ENCODE measurements around the gene FAM43A. TPM values are rescaled to one million over a fixed set of nuclear protein-coding genes. Genes with fewer than 3 reads are reported as not detected.

The FAM43A gene
- total and polyA plus RNA-seq, 2 donors = 22.4 to 28.5 TPM

DNA sequence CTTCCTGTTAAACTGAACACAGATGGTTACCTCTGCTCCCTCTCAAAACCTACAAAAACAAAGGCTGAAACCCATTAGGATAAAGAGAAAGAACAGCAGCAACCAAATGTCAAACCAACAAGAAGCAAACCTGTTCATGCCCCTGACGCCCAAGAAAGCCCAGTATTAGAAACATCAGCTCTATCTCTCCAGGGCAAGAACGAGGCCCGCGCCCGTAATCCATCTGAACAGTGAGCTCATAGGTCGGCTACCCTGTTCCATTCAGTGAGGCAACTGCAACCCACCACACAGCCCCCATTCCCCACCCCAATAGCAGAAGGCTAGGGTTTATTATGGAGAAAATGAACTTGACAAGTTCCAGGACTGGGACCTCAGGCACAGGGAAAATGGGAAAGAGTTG is 23.7 kb upstream of the FAM43A start:
- WGBS = 53% methylated on average over 6 of the region's 6 CpGs

DNA sequence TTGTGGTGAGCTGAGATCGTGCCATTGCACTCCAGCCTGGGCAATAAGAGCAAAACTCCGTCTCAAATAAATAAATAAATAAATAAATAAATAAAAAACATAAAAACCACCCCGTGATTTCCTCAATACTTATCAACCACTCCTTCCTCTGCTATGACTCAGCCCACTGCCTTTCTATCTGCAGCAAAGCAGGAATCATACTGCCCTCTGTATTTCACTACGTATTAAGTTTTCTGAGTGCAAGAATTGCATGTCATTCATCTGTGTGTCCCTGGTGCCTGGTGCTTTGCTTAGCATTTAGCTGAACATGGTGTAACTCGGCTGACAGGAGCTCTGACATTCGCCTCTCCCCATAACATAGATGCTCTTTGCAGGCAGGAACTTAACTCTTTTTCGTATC is 20.8 kb upstream of the FAM43A start:
- no peak overlapping the region for H3K27ac ChIP-seq (ENCODE audit: low read depth)
- DNase-seq (ENCODE audit: extremely low spot score) = no peak
- H3K36me3 ChIP-seq (ENCODE audit: insufficient read depth) = peaks cover 4% of the 10 kb centered on the region
- no peaks in the 10 kb centered on the region for H3K4me1 ChIP-seq (ENCODE audit: insufficient read depth)
- 94% methylated on average over 7 of the region's 7 CpGs for WGBS
- H3K4me3 ChIP-seq (ENCODE audit: low read depth, low read length) = no peak overlapping the region

More for the DNA sequence above, 23.7 kb upstream of the FAM43A start:
- no peak for DNase-seq (ENCODE audit: extremely low spot score)
- no peaks in the 10 kb centered on the region for H3K4me1 ChIP-seq (ENCODE audit: insufficient read depth)
- H3K27ac ChIP-seq (ENCODE audit: low read depth) = no peak overlapping the region
- H3K4me3 ChIP-seq (ENCODE audit: low read depth, low read length) = no peak overlapping the region
- H3K36me3 ChIP-seq (ENCODE audit: insufficient read depth) = peaks cover 3% of the 10 kb centered on the region

DNA sequence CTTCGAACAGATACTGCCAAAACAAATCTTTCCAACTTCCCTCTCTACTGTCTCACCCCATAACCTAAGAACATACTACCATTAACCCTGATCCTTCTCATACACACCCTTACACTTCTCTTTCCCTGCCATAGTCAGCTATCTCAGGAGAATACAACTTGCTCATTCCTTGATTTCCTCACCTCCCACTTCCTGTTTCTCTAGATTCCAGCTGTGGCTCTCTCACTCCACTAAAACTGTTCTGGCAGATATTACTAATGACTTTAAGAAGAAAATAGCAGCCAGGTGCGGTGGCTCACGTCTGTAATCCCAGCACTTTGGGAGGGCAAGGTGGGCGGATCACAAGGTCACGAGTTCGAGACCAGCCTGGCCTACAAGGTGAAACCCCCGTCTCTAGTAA is 18.3 kb upstream of the FAM43A start:
- H3K36me3 ChIP-seq (ENCODE audit: insufficient read depth) = peaks cover 4% of the 10 kb centered on the region
- no peaks in the 10 kb centered on the region for H3K4me1 ChIP-seq (ENCODE audit: insufficient read depth)
- no peak overlapping the region for H3K4me3 ChIP-seq (ENCODE audit: low read depth, low read length)
- DNase-seq (ENCODE audit: extremely low spot score) = no peak
- H3K27ac ChIP-seq (ENCODE audit: low read depth) = no peak overlapping the region
- 91% methylated on average over 7 of the region's 7 CpGs for WGBS

DNA sequence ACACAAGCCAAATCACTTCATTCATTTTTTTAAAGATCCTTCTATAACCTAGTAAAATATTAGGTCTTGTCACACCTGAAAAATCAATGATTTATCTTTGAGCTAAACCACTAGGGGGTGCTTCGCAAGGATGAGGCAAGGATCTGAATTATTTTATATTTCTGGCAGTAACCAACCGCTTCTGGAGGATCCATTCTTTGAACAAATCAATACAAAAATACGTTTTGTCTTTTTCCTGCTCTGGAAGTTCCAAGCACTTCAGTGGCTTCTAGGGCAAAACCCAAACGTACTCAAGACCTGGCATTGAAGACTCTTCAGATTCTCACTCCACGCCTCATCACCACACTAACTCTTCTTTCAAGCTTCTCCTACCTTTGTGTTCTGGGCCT is 14.2 kb upstream of the FAM43A start:
- Histone ChIP-seq H3K4me3 (ENCODE audit: low read depth, low read length) (peak overlapping the region; percentile 74), H3K27ac (ENCODE audit: low read depth) (peak overlapping the region; percentile 44), H3K4me1 (ENCODE audit: insufficient read depth) (no peaks in the 10 kb centered on the region), H3K36me3 (ENCODE audit: insufficient read depth) (peaks cover 4% of the 10 kb centered on the region)
- no peak for DNase-seq (ENCODE audit: extremely low spot score)
- 0% methylated on average over 5 of the region's 5 CpGs for WGBS

DNA sequence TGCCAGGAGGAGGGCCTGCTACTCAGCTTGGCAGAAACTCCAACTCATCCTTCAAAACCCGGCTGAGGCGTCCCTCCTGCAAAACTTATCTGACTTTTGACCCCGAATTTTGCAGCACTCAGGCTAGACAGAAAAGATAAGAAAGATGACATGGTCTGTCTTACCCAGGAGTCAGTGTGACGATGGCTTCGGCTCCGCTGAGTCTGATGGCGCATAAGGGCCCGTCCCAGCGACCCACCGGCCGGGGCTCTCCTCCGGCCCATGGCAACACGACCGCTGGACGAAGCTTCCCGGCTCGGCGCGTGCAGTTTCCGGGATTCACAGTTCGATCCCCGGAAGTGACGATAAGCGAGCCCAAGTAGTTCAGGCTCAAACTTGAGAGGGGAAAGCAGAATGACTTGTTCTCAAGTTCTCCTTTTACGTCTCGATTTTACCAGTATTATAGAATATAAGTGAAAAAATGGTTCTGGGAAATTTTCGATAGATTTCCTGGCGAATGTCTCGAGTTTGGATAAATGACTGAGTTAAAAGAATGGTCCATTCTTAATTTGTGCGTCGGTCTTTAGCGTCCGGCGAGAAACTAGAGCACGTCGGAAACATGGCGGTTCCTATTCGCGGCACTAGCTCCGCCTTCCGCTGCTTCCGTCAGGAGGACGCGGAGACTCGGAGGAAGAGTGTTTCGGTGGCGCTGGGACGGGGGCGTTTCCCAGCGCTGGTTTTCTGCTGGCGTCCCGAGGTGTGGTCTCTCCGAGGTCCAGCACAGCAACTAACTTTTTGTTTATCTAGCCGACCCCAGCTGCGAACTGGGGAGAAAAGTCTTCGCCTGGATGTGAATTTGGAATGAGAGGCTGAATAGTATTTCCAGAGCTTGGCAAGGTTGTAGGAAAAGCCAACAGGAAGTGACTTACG is 13.5 kb upstream of the FAM43A start, which contains the start of gene LSG1:
TSS of gene LSG1 (minus strand) at position 292 of the 909 bp plus-strand sequence. CDS start at position 263, 29 bp downstream.
- WGBS = under 1% methylated on average over 57 of the region's 57 CpGs
- peak within 1 kb of the TSS; percentile 65 for H3K27ac ChIP-seq (ENCODE audit: low read depth)
- peak within 1 kb of the TSS; percentile 74 for H3K4me3 ChIP-seq (ENCODE audit: low read depth, low read length)
- peak; percentile 95 for DNase-seq (ENCODE audit: extremely low spot score)
- peaks cover 4% of the 10 kb centered on the region for H3K36me3 ChIP-seq (ENCODE audit: insufficient read depth)
- H3K4me1 ChIP-seq (ENCODE audit: insufficient read depth) = no peaks in the 10 kb centered on the region

DNA sequence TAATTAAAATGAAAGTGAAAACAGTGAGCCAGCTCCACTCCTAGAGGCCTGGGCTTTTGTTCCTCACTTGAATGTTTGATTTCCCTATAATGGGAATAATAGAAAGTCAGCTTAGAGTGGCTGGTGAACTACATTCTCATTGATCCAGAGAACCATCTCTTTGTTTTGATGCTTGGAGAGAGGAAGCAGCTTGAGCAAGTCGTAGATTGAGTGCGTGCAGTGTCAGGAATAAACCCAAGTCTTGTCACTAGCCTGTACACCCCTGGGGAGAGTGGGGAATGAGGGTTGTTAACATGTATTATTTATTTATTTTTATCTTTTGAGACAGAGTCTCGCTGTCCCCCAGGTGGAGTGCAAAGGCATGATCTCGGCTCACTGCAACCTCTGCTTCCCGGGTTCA is 12.8 kb upstream of the FAM43A start:
- Histone ChIP-seq H3K4me3 (ENCODE audit: low read depth, low read length) (peak overlapping the region; percentile 74), H3K4me1 (ENCODE audit: insufficient read depth) (no peaks in the 10 kb centered on the region), H3K36me3 (ENCODE audit: insufficient read depth) (peaks cover 4% of the 10 kb centered on the region), H3K27ac (ENCODE audit: low read depth) (no peak overlapping the region)
- WGBS = 39% methylated on average over 5 of the region's 5 CpGs
- no peak for DNase-seq (ENCODE audit: extremely low spot score)

DNA sequence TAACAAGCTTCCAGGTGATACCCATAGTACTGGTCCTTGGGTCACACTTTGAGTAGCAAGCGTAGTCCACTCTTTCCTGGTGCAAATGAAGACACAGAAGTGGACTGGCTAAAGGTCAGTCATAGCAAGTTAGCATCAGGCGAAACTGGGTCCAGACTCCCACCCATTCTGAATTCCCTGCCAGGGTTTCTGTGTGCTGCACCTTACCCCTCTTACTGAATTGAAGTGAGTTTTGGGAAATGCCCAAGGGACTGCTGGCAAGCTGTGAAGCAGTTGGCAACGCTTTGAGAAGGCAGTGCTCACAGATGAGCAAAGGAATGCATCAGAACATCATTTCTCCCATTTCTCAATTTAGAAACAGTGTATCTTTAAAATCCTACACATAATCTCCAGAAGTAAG is 11.9 kb upstream of the FAM43A start:
- 76% methylated on average over 3 of the region's 3 CpGs for WGBS

DNA sequence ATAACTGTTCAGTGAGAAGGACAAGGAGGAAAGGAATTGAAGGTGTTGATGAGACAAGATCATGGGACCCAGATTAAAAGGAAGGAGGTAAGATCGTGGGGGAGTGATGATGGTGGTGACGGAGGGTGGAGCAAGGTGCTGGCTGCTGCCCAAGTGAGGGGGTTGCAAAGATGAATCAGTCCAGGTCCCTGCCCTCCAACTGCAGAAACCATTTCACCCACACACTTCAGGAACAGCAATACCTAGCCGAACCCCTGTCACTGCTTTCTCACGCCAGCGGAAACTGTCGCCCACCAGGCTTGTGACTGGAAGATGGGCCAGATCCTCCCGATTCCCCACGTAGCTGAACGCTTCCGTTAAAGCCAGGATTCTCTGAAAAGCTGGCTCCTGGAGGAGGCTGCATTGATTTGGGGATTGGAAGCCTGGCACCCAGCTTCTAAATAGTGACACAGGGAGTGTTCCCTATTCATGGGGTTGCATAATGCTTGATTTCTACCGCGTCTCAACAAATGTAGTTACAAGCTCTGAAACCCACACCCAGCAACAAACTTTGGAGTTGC is 10.5 kb upstream of the FAM43A start:
- 53% methylated on average over 12 of the region's 12 CpGs for WGBS
- no peak overlapping the region for H3K27ac ChIP-seq (ENCODE audit: low read depth)

More for the DNA sequence above, 11.9 kb upstream of the FAM43A start:
- Histone ChIP-seq H3K27ac (ENCODE audit: low read depth) (no peak overlapping the region), H3K36me3 (ENCODE audit: insufficient read depth) (peaks cover 4% of the 10 kb centered on the region), H3K4me3 (ENCODE audit: low read depth, low read length) (no peak overlapping the region), H3K4me1 (ENCODE audit: insufficient read depth) (no peaks in the 10 kb centered on the region)
- no peak for DNase-seq (ENCODE audit: extremely low spot score)

DNA sequence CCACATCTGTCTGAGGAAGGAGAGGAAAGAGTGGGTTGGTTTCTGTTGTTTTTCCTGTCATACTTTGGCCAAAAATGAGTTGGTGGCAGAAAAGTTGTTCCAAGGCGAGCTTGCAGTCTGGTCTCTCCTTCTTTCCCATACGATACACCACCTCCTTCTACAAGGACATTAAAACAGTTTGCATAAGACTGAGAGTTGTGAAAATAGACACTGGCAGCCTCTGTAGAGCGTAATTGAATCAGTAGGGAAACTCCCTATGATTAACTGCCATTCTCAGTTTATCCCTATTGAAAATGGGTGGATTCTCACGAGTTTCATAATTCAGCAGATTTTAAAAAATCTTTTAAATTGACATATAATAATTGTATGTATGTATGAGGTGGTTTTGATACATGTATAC is 10.0 kb upstream of the FAM43A start:
- no peaks in the 10 kb centered on the region for H3K4me1 ChIP-seq (ENCODE audit: insufficient read depth)
- WGBS = 62% methylated on average over 4 of the region's 4 CpGs
- H3K4me3 ChIP-seq (ENCODE audit: low read depth, low read length) = no peak overlapping the region
- no peak overlapping the region for H3K27ac ChIP-seq (ENCODE audit: low read depth)
- no peak for DNase-seq (ENCODE audit: extremely low spot score)
- H3K36me3 ChIP-seq (ENCODE audit: insufficient read depth) = no peaks in the 10 kb centered on the region

More for the DNA sequence above, 10.5 kb upstream of the FAM43A start:
- H3K4me1 ChIP-seq (ENCODE audit: insufficient read depth) = no peaks in the 10 kb centered on the region
- H3K36me3 ChIP-seq (ENCODE audit: insufficient read depth) = no peaks in the 10 kb centered on the region
- DNase-seq (ENCODE audit: extremely low spot score) = no peak
- H3K4me3 ChIP-seq (ENCODE audit: low read depth, low read length) = no peak overlapping the region

DNA sequence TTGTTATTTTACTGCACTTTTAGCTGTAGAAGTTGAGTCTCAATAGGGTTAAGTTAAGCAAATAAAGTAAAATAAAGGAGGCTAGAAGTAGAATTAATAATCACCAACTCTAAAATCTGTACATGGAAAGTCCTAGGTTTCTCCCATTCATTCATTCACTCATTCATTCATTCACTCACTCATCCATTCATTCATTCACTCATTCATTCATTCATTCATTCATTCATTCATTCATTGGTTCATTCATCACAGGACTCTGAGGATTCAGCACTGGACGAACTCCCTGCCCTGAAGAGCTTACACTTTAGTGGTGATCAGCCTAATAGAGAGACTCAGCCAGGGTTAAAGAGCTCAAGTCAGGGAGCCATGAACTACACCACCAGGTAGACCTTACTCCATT is 9.2 kb upstream of the FAM43A start:
- no peak overlapping the region for H3K27ac ChIP-seq (ENCODE audit: low read depth)
- no peaks in the 10 kb centered on the region for H3K4me1 ChIP-seq (ENCODE audit: insufficient read depth)
- 72% methylated on average over 1 of the region's 1 CpG for WGBS
- no peak overlapping the region for H3K4me3 ChIP-seq (ENCODE audit: low read depth, low read length)
- no peak for DNase-seq (ENCODE audit: extremely low spot score)
- no peaks in the 10 kb centered on the region for H3K36me3 ChIP-seq (ENCODE audit: insufficient read depth)

DNA sequence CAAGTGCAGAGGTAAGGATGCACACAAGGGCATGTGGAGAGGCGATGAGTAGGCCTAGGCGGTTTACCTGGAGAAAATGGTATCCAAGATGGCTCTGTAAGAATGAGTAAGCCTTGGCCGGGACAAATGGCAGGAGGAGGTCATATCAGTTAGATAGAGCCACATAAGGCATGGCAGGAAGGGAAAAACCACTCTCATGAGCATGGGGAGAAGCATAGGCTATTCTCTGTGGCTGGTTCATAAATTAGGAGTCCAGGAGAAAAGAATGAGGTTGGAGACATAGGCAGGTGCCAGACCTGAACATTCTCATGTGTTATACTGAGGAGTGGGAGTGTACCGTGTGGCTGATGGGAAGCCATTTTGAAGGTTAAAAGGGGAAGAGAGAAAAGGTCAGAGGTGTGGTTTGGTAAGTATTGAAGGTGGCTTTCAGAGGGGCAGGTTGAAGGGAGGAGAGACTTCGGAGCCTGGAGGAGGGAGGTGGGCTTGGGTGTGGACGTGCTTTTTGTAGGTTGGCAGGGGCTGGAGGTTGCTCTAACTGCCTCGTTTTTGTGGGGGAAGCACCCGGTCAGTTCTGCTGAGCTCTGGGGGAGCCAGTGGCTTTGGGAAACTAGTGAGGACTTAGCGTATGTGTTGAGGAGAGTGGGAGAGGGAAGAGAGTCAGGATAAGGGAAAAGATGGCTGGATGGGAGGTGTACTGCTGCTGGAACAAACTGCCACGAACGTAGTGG is 4.6 kb upstream of the FAM43A start:
- Histone ChIP-seq H3K4me3 (ENCODE audit: low read depth, low read length) (no peak overlapping the region), H3K4me1 (ENCODE audit: insufficient read depth) (no peaks in the 10 kb centered on the region), H3K36me3 (ENCODE audit: insufficient read depth) (no peaks in the 10 kb centered on the region), H3K27ac (ENCODE audit: low read depth) (no peak overlapping the region)
- no peak for DNase-seq (ENCODE audit: extremely low spot score)
- 80% methylated on average over 11 of the region's 11 CpGs for whole genome bisulfite sequencing

DNA sequence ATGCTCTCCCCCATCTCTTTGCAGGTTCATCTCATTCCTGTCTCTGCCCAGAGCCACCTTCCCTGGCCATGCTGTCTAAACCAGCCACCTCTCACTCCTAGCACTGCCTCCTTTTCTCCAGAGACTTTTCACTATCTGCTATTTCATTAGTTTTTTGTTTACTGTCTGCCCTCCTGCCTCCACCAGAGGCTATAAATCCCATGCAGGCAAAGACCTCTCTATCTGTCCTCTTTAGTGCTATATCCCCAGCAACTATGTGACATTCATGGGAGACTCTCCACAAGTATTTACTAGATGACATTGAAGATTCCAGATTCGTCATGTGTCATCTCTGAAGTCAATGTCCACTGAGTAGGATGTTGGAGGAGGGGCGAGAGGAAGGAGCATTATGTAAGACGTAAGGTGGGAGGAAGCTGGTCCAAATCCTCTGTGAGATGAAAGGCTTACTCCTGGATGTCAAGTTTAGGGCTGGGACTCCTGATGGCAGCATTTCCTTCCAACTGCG is 3.4 kb upstream of the FAM43A start:
- no peaks in the 10 kb centered on the region for H3K36me3 ChIP-seq (ENCODE audit: insufficient read depth)
- H3K4me3 ChIP-seq (ENCODE audit: low read depth, low read length) = no peak overlapping the region
- H3K4me1 ChIP-seq (ENCODE audit: insufficient read depth) = no peaks in the 10 kb centered on the region
- 32% methylated on average over 4 of the region's 4 CpGs for WGBS
- no peak for DNase-seq (ENCODE audit: extremely low spot score)
- no peak overlapping the region for H3K27ac ChIP-seq (ENCODE audit: low read depth)

DNA sequence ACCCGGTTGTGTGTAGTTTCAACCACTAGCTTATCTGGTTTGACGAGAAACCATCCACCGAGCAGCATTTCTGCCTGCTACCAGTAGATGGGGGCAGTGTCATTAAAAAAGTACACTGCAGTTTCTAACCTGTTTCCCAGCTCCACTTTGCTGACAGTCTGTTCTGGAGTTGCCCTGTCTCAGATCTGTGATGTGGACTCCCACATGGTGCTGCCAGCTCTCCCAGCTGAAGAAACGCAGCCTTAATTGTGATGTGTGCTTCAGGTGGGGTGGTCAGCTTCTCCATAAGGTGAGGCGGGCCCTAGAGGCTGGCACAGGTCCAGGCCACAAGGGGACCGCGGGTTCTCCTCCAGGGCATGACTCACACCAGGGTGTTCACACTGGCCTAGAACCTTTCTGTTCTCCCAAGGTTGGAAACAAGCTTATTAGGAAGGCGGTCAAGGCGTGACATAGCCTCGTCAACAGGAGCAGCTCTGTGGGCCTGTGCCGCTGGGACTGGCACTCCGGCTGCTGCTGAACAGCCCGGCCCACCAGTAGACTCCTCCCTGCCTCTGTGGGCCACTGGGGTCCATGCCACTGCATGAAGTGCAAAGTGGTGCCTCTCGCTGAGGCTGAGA is 2.9 kb upstream of the FAM43A start:
- H3K4me3 ChIP-seq (ENCODE audit: low read depth, low read length) = no peak overlapping the region
- peak; percentile 86 for DNase-seq (ENCODE audit: extremely low spot score)
- H3K36me3 ChIP-seq (ENCODE audit: insufficient read depth) = no peaks in the 10 kb centered on the region
- H3K4me1 ChIP-seq (ENCODE audit: insufficient read depth) = no peaks in the 10 kb centered on the region
- H3K27ac ChIP-seq (ENCODE audit: low read depth) = peak overlapping the region; percentile 42
- 39% methylated on average over 14 of the region's 14 CpGs for WGBS

All from urinary bladder (tissue), 4 donors.